GM12878 (cell line): Measurements from ENCODE around the gene MXRA7.

Experiments
- ATF2 ChIP-seq: IDR thresholded peaks from 2 replicates; pipeline ENCODE4 v1.6.1; 2012; ENCODE audit warnings: low read length, inconsistent platforms
- ATF3 ChIP-seq: IDR thresholded peaks from 2 replicates; pipeline ENCODE4 v1.6.1; 2011; ENCODE audit warnings: low read depth, mild to moderate bottlenecking, low read length, moderate library complexity, borderline replicate concordance; ENCODE audit errors: extremely low read depth
- CTCF ChIP-seq, 3 experiments: IDR thresholded peaks in 2 of 3; conservative IDR thresholded peaks in 1 of 3; 2 replicates each; pipeline ENCODE4 v1.5.1; 2011; ENCODE audit warnings: low read depth in 3 of 3, low read length in 3 of 3, mild to moderate bottlenecking in 3 of 3, control low read depth in 2 of 3, moderate library complexity in 2 of 3, inconsistent platforms in 1 of 3, mixed read lengths in 1 of 3; ENCODE audit not compliant: control insufficient read depth in 2 of 3, insufficient read depth in 1 of 3; ENCODE audit errors: extremely low read depth in 1 of 3
- FOXM1 ChIP-seq: IDR thresholded peaks from 2 replicates; pipeline ENCODE4 v1.6.1; 2012; ENCODE audit warnings: low read depth, mild to moderate bottlenecking, inconsistent platforms, low read length, moderate library complexity
- GABPA ChIP-seq: IDR thresholded peaks from 2 replicates; pipeline ENCODE4 v1.6.1; 2014; ENCODE audit warnings: antibody characterized with exemption, low read depth, mild to moderate bottlenecking, inconsistent platforms
- TAF1 ChIP-seq: IDR thresholded peaks from 2 replicates; pipeline ENCODE4 v1.6.1; 2011; ENCODE audit warnings: mild to moderate bottlenecking, low read depth, low read length, borderline replicate concordance
- ZBTB33 ChIP-seq: fragments of 450-650 bp; IDR thresholded peaks from 2 replicates; pipeline ENCODE4 v1.6.1; 2017; ENCODE audit warnings: mild to moderate bottlenecking

- TF ChIP-seq ZBTB33 (no peak), ATF3 (no peak), TAF1 (no peak), CTCF (IDR thresholded peaks at IDR 0.05 in 2 of 3, conservative IDR thresholded peaks at IDR 0.05 in 1 of 3; ENCODE audit: control insufficient read depth in 2 of 3, extremely low read depth in 1 of 3, insufficient read depth in 1 of 3, low read depth in 3 of 3, low read length in 3 of 3) (no peak), GABPA (no peak), ATF2 (no peak), FOXM1 (no peak)
Measured at GRCh38 chr17:76735586-76736348, 25.0 kb upstream of the MXRA7 start.
